OCI-LY3 (cell line): ENCODE measurements around the gene RANBP9.

Experiments used
- H2AFZ ChIP-seq: fragments of 200-600, 300-600 bp; shearing (Covaris generic); 2 replicates; pipeline ENCODE4 v1.6.0; 2014; ENCODE audit warnings: antibody characterized with exemption, low read depth, low read length
- H3K27ac ChIP-seq: fragments of 200-600, 300-600 bp; sonication (generic); 2 replicates; pipeline ENCODE4 v1.5.1; 2014; ENCODE audit warnings: mild to moderate bottlenecking, low read length, moderate library complexity, mixed read lengths
- H3K27me3 ChIP-seq: fragments of 200-600, 300-600 bp; sonication (generic); 2 replicates; pipeline ENCODE4 v1.6.1; 2014; ENCODE audit warnings: low read depth, low read length, mixed read lengths
- H3K36me3 ChIP-seq: fragments of 200-600, 300-600 bp; sonication (generic); replicated peaks from 2 replicates; pipeline ENCODE3; 2014; ENCODE audit warnings: low read depth, low read length, mixed read lengths
- H3K4me1 ChIP-seq: fragments of 300-600, 200-600 bp; sonication (generic); 2 replicates; pipeline ENCODE4 v1.6.1; 2014; ENCODE audit warnings: low read length, mixed read lengths
- H3K4me2 ChIP-seq: fragments of 200-600, 300-600 bp; sonication (generic); 2 replicates; pipeline ENCODE4 v1.6.1; 2014; ENCODE audit warnings: low read length, mixed read lengths
- H3K4me3 ChIP-seq: fragments of 300-600, 200-600 bp; sonication (generic); 2 replicates; pipeline ENCODE4 v1.5.1; 2014; ENCODE audit warnings: antibody characterized with exemption, mild to moderate bottlenecking, low read length, moderate library complexity
- H3K79me2 ChIP-seq: fragments of 300-600, 200-600 bp; shearing (Covaris generic); 2 replicates; pipeline ENCODE4 v1.6.1; 2014; ENCODE audit warnings: mild to moderate bottlenecking, low read length, mixed read lengths
- H3K9ac ChIP-seq: fragments of 300-600, 200-600 bp; shearing (Covaris generic); 2 replicates; pipeline ENCODE4 v1.6.0; 2014; ENCODE audit warnings: mild to moderate bottlenecking, low read length, moderate library complexity
- H3K9me3 ChIP-seq: fragments of 200-600, 300-600 bp; shearing (Covaris generic); 2 replicates; pipeline ENCODE4 v1.6.1; 2014; ENCODE audit warnings: low read length, mixed read lengths; ENCODE audit not compliant: insufficient read depth
- H4K20me1 ChIP-seq: fragments of 200-600, 300-600 bp; sonication (generic); 2 replicates; pipeline ENCODE4 v1.6.1; 2016; ENCODE audit warnings: low read length, mixed read lengths; ENCODE audit not compliant: insufficient read depth
- EZH2phosphoT487 ChIP-seq: fragments of 200-600 bp; shearing (Covaris generic); IDR thresholded peaks from 2 replicates; pipeline ENCODE4 v1.6.1; 2018; ENCODE audit warnings: antibody characterized with exemption, mixed run types, low read depth
- TF ChIP-seq, protein P1 (sequence below): fragments of 200-600, 300-600 bp; sonication (generic); IDR thresholded peaks from 2 replicates; pipeline ENCODE4 v1.5.1; 2014; ENCODE audit warnings: antibody characterized with exemption, low read length, low read depth

Gene RANBP9

DNA sequence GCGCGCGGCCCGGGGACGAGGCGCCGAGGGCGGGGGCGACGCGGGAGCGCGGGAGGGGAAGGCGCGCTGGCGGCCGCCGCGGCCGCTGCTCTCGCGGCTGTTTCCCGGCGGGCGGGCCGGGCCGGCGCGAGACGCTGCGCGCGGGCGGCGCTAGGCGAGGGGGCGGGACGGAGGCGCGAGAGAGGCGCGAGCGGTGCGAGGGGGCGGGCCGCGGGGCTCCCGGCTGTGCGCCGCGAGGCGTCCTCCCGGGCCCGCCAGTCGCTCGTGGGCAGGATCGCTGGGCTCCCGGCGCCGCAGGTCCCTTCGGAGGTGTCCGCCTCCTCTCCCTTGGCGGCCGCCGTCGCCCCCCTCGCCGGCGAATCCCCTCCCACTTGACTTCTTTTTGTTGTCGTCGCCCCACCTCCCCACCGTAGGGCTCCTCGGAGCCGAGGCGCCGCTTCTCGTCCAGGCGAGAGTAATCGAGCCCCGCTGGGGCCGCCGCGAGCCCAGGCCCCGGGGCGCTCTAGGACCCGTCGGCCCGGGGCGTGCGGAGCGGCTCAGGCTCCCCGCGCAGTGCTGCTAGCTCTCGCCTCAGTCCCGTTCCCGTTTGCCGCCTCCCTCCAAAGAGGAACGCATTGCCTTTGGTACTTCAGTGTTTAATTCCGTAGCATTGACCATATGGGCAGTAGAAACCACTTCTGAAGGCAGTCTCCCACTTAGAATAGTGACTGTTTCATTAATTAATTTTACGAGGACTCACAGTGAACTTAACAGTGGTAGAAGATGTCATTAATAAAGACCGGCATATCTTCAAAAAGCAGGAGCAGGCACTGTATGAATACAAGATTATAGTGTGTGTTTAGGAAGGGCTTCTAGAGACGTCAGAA is at the start of gene RANBP9:
Gene RANBP9 (minus strand): TSS at position 103 of the 866 bp plus-strand sequence. CDS start 330 bp downstream, outside the sequence.
- Histone ChIP-seq H3K79me2 (peaks cover 40% of the 10 kb centered on the region), H3K4me3 (peak within 1 kb of the TSS; percentile 97), H3K36me3 (no peaks in the 10 kb centered on the region), H2AFZ (peak within 1 kb of the TSS; percentile 66; the same call in 1 of the 2 replicates), H3K4me2 (peak within 1 kb of the TSS; percentile 96), H3K4me1 (peaks cover 28% of the 10 kb centered on the region), H3K27ac (peak within 1 kb of the TSS; percentile 84), H3K27me3 (no peaks in the 10 kb centered on the region), H3K9ac (peak within 1 kb of the TSS; percentile 87), H3K9me3 (no peaks in the 10 kb centered on the region), H4K20me1 (peaks cover 21% of the 10 kb centered on the region)
- TF ChIP-seq EZH2phosphoT487, result no peak
- TF ChIP-seq, protein P1, sequence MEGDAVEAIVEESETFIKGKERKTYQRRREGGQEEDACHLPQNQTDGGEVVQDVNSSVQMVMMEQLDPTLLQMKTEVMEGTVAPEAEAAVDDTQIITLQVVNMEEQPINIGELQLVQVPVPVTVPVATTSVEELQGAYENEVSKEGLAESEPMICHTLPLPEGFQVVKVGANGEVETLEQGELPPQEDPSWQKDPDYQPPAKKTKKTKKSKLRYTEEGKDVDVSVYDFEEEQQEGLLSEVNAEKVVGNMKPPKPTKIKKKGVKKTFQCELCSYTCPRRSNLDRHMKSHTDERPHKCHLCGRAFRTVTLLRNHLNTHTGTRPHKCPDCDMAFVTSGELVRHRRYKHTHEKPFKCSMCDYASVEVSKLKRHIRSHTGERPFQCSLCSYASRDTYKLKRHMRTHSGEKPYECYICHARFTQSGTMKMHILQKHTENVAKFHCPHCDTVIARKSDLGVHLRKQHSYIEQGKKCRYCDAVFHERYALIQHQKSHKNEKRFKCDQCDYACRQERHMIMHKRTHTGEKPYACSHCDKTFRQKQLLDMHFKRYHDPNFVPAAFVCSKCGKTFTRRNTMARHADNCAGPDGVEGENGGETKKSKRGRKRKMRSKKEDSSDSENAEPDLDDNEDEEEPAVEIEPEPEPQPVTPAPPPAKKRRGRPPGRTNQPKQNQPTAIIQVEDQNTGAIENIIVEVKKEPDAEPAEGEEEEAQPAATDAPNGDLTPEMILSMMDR, result no peak

DNA sequence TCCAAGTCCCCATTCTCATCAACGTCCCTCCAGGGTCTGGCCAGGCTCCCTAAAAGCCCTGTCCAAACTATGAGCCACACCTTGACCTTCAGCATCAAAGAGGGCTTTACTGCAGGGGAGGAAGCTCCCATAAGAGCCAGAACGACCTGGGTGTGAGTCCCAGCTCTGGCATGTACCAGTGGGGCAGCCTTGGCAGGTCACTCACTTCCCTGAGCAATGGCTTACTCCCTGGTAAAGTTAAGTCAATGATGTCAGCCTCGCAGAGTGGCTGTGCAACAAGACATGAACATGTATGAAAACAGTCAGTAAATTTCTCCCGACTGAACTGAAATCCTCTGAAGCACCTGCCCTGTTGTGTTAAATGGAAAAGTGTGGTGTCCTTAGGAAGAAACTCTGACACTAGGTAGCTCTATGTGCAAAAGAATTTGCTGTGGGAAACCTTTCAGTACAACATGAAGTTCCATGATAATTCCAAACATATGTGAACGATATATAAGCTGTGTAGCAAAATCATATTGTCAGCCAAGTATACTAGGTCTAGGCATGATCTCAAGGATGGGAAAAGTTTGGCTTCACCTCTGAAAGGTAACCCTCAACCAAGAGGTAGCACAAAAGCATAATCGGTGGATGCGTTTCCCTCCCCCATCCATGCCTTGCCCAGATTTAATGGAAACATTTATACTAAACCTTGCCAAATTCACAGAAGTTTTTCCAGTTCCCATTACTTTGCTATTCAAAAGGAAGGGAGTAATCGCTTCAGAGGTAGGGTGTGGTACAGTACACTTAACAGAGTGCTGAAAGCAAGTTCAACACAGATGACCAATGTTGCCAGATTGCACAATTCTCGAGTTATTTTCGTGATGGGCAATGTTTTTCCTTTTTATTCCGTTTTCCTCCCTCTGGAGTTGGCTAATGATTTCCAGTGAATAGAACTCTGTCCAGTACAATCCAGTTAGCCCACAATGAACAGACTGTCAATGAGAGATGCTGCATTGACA is 49.0 kb upstream of the RANBP9 start:
- no peak overlapping the region for H3K4me3 ChIP-seq
- no peaks in the 10 kb centered on the region for H4K20me1 ChIP-seq
- no peak overlapping the region for H3K9ac ChIP-seq
- H3K9me3 ChIP-seq, result no peaks in the 10 kb centered on the region
- peaks cover 2% of the 10 kb centered on the region; the same call in 1 of the 2 replicates for H3K27me3 ChIP-seq
- no peak overlapping the region for H2AFZ ChIP-seq
- no peak overlapping the region for H3K4me2 ChIP-seq
- TF ChIP-seq EZH2phosphoT487, result no peak
- TF ChIP-seq, protein P1, result no peak
- H3K36me3 ChIP-seq, result no peaks in the 10 kb centered on the region
- no peak overlapping the region for H3K27ac ChIP-seq
- peaks cover 31% of the 10 kb centered on the region for H3K4me1 ChIP-seq
- no peaks in the 10 kb centered on the region for H3K79me2 ChIP-seq

GRCh38 chr6:13759025-13759424 is 47.4 kb upstream of the RANBP9 start:
- no peak overlapping the region for H3K4me3 ChIP-seq
- no peaks in the 10 kb centered on the region for H3K79me2 ChIP-seq
- H3K9ac ChIP-seq, result no peak overlapping the region
- H3K4me2 ChIP-seq, result no peak overlapping the region
- H2AFZ ChIP-seq, result no peak overlapping the region
- H4K20me1 ChIP-seq, result no peaks in the 10 kb centered on the region
- H3K4me1 ChIP-seq, result peaks cover 17% of the 10 kb centered on the region
- no peaks in the 10 kb centered on the region for H3K36me3 ChIP-seq
- H3K27me3 ChIP-seq, result no peaks in the 10 kb centered on the region; the same call in 1 of the 2 replicates
- TF ChIP-seq, protein P1, result no peak
- H3K27ac ChIP-seq, result no peak overlapping the region
- H3K9me3 ChIP-seq, result no peaks in the 10 kb centered on the region

DNA sequence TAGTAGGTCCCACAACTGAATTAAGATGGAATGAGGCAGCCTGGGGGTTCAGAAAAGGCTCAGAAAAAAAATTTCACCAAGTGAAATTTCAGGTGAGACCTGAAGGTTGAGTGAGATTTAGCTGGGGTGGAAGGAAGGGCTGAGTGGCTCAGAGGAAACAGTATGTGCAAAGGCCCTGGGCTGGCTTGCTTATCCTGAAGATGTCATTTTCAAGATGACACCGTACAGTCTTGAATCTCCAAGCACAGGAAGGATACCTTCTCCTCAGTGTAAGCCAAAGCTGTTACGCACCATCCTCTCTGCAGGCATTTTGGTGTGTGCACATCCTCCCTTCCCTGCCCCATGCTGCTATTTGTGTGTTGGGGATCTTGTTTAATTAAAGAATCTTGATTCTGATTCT is 43.0 kb upstream of the RANBP9 start:
- Histone ChIP-seq H3K9me3 (no peaks in the 10 kb centered on the region), H3K27me3 (no peaks in the 10 kb centered on the region), H3K79me2 (no peaks in the 10 kb centered on the region), H3K4me3 (no peak overlapping the region), H3K4me1 (no peaks in the 10 kb centered on the region), H3K27ac (no peak overlapping the region), H3K4me2 (no peak overlapping the region), H4K20me1 (no peaks in the 10 kb centered on the region), H3K36me3 (no peaks in the 10 kb centered on the region), H2AFZ (no peak overlapping the region), H3K9ac (no peak overlapping the region)
- no peak for TF ChIP-seq EZH2phosphoT487
- TF ChIP-seq, protein P1, result no peak
